GM19099 (cell line): ENCODE data around the gene OR6J1.

Source experiments
- POLR2A ChIP-seq: IDR thresholded peaks from 3 replicates; pipeline ENCODE4 v1.6.1; 2011; ENCODE audit warnings: low read depth; ENCODE audit not compliant: insufficient read length; ENCODE audit errors: extremely low read depth

The OR6J1 gene

DNA sequence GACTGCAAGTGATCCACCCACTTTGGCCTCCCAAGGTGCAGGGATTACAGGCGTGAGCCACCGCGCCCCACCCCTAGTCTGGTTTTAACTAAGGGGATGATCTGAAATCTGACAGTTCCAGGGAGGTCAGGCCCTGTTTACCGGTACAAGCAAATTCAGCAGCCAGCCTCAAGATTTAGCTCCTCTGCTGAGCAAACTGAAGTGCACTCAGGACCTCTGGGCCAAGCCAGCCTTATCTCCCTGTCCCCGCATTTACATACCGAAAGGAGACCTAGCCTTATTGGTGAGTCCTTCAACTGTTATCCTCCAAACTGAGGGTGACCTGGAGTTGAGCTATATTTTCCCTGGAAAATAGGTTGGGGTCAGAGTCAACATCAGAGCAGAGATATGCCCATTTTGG lies 46.9 kb downstream of the OR6J1 start:
- no peak for TF ChIP-seq POLR2A

DNA sequence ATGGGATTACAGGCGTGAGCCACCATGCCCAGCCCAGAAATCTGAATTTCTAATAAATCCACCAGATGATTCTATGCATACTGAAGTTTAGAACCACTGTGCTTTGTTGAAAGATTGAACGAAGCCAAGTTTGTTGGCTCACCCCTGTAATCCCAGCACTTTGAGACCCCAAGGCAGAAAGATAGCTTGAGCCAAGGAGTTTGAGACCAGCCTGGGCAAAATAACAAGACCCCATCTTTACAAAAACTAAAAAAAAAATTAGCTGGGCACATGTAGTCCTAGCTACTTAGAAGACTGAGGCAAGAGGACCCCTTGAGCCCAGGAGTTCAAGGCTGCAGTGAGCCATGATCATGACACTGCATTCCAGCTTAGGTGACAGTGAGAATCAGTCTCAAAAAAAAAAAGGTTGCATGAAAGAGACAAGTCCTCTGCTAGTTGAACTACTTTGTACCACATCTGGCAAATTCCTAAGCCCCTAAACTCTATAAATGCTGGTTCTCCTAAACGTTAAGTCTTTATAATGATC lies 47.7 kb downstream of the OR6J1 start:
- no peak for TF ChIP-seq POLR2A

DNA sequence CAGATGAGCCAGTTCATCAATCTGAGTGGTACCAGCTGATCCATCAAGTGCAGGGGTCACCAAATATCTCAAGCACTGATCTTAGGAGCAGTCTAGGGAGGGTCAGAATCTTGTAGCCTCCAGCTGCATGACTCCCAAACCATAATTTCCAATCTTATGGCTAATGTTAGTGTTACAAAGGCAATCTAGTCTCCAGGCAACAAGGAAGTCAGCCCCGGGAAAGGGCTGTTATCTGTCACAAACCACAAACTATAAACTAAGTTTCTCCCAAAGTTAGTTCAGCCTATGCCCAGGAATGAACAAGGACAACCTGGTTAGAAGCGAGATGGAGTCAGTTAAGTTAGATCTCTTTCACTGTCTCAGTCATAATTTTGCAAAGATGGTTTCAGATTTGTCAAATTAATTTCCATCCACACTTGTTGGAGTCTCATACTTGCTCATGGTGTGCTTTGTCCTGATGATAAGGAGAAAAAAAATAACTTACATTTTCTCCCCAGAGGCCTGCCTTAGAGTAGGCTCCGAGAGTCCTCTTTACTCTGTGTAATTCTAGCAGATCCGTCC lies 49.9 kb downstream of the OR6J1 start:
- no peak for TF ChIP-seq POLR2A

DNA sequence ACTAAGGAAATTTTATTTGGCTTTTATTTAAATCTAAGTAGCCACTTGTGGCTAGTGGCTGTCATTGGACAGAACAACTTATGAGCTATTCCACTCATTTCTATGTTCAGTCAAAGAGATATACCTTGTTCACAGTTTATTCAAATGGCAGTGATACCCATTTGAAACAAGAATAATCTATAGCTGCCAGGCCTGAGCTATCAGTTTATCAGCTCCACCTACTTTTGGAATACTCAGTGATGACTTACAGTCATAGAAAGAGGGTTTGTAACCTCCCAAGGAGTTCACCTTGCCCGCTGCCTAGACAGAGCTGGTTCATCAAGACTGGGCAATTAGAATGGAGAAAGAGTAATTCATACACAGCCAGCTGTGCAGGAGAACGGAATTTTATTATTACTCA lies 50.6 kb downstream of the OR6J1 start:
- no peak for TF ChIP-seq POLR2A

DNA sequence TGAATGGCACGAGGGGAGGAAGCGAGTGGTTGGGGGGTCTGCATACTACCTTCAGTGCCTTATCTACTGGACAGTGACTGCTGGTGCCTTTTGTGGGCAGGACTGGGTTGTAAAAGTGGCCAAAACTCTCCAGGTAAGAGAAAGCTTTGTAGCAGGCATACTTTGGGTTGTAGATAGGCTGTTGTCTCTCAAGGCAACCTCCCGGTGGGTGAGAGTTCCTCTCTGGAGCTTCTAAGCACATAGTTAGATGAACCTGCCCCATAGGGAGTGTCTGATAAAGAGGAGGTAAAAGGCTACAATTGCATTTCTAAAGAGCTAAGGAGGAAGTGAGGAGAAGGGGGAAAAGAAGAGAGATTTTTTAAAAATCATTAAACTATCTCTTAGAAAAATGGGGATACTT lies 51.0 kb downstream of the OR6J1 start:
- TF ChIP-seq POLR2A = no peak

DNA sequence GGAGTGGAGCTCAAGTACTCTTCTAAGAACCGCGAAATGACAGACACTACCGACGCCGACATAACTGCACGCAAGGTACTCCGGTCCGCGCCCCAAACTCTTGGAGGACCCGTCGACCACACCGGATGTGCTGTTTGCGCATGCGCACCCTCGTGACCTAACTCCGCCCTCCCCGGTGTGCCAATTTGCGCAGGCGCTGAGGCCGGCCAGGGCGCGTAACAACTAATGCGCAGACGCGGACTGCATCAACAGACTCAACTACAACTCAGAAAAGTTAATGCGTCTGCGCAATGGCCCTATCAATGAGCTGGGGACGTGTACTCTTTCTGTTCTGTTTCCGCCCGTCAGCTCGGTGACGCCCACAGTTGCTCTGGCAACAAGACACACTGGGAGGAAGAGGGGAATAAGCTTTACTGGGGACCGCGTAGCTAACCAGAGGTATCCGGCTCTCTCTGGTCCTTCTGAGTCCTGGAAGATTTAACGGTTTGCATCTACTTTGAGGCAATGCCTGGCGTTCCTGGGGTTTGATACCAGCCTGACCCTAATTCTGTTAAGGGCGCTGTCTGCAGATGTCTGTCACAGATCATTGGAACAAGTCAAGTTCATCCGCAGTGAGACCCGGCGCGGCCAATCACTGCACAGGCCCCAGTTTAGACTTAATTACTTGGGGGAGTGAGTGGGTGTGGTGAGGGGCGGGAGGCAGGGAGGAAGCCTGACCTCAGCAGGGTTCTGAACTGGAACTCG lies 54.9 kb downstream of the OR6J1 start, which contains the start of gene DAD1:
DAD1 (minus strand) TSS at position 129 of the 744 bp plus-strand sequence; CDS start at position 62, 67 bp downstream.
- peak; percentile 97 for TF ChIP-seq POLR2A

DNA sequence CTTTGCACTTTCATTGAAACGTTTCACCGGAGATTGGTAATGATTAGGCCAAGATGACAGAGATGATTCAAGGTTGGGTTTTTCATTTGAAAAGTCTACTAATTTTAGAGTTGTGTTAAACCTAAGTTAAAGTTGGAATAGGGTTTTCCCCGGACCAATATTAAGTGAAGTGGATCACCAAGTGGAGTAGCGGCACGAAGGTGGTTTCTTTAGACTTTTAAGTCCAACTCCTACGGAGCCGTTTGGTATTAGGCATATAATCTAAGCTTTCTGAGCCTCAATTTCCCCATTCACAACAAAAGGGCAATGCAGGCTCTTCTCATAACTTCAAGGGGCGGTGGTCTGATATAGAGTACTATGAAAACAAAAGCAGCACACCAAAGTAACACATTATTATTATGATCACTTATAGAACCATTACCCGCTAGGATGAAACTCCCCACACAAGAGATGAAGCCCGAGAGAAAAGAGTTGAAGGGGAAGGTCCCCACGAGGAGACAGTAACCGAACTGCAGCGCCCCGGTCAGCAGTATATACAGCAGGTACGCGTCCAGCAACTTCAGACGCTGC lies 55.5 kb downstream of the OR6J1 start:
- no peak for TF ChIP-seq POLR2A

DNA sequence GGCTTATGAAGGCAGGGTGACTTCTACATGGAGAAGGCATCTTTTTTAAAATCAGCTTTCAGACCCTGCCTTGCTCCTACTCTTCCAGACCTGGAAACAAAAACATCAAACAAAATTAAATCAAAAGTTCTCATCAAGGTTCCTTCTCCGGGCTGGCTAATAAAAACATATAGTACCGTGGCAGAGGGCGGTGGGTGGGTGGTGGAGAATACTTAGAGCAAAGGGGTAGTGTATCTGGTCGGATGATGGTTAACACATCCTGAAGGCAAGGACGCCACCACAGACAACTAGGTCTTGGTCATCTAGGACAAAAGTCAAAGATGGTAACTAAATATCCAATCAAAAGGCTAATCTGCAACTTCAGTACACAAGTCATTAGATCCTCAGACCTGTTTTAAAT lies 56.9 kb downstream of the OR6J1 start:
- no peak for TF ChIP-seq POLR2A

DNA sequence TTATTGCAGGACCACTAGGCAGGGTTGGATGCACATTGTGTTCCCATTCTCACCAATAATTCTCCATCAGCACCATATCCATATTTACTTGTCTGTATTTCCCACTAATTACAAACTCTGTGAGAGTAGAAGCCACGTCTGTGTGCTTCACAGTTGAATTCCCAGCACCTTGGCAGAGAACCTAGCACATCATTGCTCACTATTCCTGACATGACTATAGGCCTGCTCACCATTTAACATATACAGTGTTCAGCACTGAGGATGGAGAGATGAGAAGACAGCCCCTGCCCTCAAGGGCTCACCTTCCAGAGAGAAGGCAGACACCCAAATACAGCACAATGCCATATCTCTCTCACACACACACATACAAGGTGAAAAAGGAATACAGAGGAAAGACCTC lies 60.2 kb downstream of the OR6J1 start:
- TF ChIP-seq POLR2A = no peak
